Measurements from ENCODE around the gene ERP27. TPM values are rescaled to one million over a fixed set of nuclear protein-coding genes. Genes with fewer than 3 reads are reported as not detected.

The ERP27 gene
- total and polyA plus RNA-seq, 2 of the 8 experiments (the other 6 are each of a cell fraction or from before 2014, with no cell fraction given) = not detected

DNA sequence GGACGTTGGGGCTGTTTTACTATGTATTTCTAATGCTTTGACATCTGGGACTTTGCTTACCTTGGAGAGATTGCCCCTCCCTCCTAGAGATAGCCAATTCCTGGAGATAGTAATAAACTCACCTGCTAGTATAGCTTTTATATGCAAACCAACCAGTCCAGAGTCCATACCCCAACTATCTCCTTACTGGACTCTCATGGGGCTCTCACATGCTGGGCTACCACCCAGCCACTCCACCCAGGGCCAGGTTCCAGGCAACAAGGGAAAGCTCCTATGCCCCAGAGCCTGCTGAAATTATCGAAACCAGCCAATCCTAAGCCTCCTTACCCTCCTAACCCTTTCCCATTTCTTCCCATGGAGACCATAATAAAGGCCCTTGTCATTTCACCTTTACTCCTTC lies 27.2 kb downstream of the ERP27 start:
- CTCF ChIA-PET (ENCODE audit: partially characterized antibody) = interaction anchor here (1.1 to 1.8 kb wide), 3 partner anchors 10 to 84 kb away, joined by 3 to 5 read pairs (median 4); no protein-coding TSS in a partner anchor
- Histone ChIP-seq H3K79me2 (ENCODE audit: control insufficient read depth in 1 of 2, insufficient read depth in 2 of 2, low read length in 2 of 2) (no peaks in the 10 kb centered on the region), H3K27me3 (replicated peaks in 1 of 4; ENCODE audit: control insufficient read depth in 3 of 4, extremely low read depth in 1 of 4, insufficient read depth in 3 of 4, low read length in 3 of 4) (no peaks in the 10 kb centered on the region), H3K27ac (ENCODE audit: low read depth, low read length) (no peak overlapping the region), H3K4me2 (ENCODE audit: insufficient read depth in 1 of 2, low read depth in 2 of 2, low read length in 2 of 2) (no peak overlapping the region), H3K9me3 (ENCODE audit: insufficient read depth in 2 of 2, low read depth in 1 of 2, low read length in 1 of 2) (no peaks in the 10 kb centered on the region), H2BK20ac (ENCODE audit: low read length) (no peak overlapping the region), H3K14ac (ENCODE audit: insufficient read length) (no peak overlapping the region), H2AFZ (ENCODE audit: low read length) (no peak overlapping the region), H2BK120ac (replicated peaks; ENCODE audit: low read depth, low read length) (no peak overlapping the region), H3K23me2 (ENCODE audit: low read depth, low read length) (no peaks in the 10 kb centered on the region), H3K4me1 (replicated peaks in 1 of 4; ENCODE audit: control insufficient read depth in 3 of 4, insufficient read depth in 4 of 4, low read length in 3 of 4) (no peaks in the 10 kb centered on the region), H3K79me1 (ENCODE audit: low read depth, low read length) (no peaks in the 10 kb centered on the region), H2AK5ac (ENCODE audit: low read depth, low read length) (no peak overlapping the region), H3K36me3 (ENCODE audit: control insufficient read depth in 2 of 4, insufficient read depth in 4 of 4, low read length in 3 of 4) (no peaks in the 10 kb centered on the region), H2BK15ac (ENCODE audit: low read length) (no peak overlapping the region), H3K4ac (replicated peaks; ENCODE audit: insufficient read length, low read depth, low read length) (no peak overlapping the region), H3K9ac (replicated peaks in 1 of 4; ENCODE audit: extremely low read depth in 1 of 4, low read depth in 3 of 4, low read length in 3 of 4) (no peak overlapping the region), H3K18ac (ENCODE audit: extremely low read depth, low read length) (no peak overlapping the region), H4K5ac (ENCODE audit: insufficient read length, low read depth, low read length) (no peak overlapping the region), H2BK5ac (ENCODE audit: low read depth, low read length) (no peak overlapping the region), H3K4me3 (ENCODE audit: extremely low read depth in 1 of 4, insufficient read depth in 2 of 4, low read depth in 3 of 4, low read length in 4 of 4) (no peak overlapping the region), H2BK12ac (ENCODE audit: low read depth, low read length) (no peak overlapping the region), H4K91ac (replicated peaks; ENCODE audit: insufficient read length, low read length) (no peak overlapping the region), H3K23ac (ENCODE audit: insufficient read length) (no peak overlapping the region), H4K20me1 (replicated peaks in 1 of 2; ENCODE audit: control insufficient read depth in 1 of 2, insufficient read depth in 2 of 2, low read length in 2 of 2) (no peaks in the 10 kb centered on the region), H3K56ac (replicated peaks; ENCODE audit: insufficient read length, low read depth, low read length) (no peak overlapping the region), H4K8ac (ENCODE audit: extremely low read depth, insufficient read depth, low read length) (no peak overlapping the region)
- POLR2A ChIA-PET (ENCODE audit: partially characterized antibody) = no interaction called here
- 79% methylated on average over 2 of the region's 2 CpGs; no CpG with 5 or more reads in 1 of the 2 experiments for WGBS, 2 experiments (ENCODE audit: extremely low coverage in 1 of 2, insufficient coverage in 1 of 2, insufficient read length in 1 of 2, insufficient replicate concordance in 2 of 2, low coverage in 1 of 2, low lambda C conversion rate in 2 of 2, missing lambda C conversion rate in 1 of 2)
- DNase-seq (ENCODE audit: low read depth in 1 of 2, low spot score in 2 of 2) (no peak), FAIRE-seq (no peak)
- TF ChIP-seq POLR2AphosphoS5 (IDR thresholded peaks at IDR 0.05; ENCODE audit: low read depth, low read length) = no peak
- no peak for TF ChIP-seq RBBP5 (IDR thresholded peaks at IDR 0.05; ENCODE audit: borderline replicate concordance, low read depth, low read length)
- TF ChIP-seq NANOG (IDR thresholded peaks at IDR 0.05; ENCODE audit: insufficient read depth, low read depth, low read length, poor library complexity, severe bottlenecking) = no peak
- TF ChIP-seq ASH2L (IDR thresholded peaks at IDR 0.05; ENCODE audit: low read length) = no peak
- TF ChIP-seq POLR2A (IDR thresholded peaks at IDR 0.05; ENCODE audit: control extremely low read depth in 1 of 2, low read depth in 2 of 2, low read length in 2 of 2) = no peak
- TF ChIP-seq EGR1 (IDR thresholded peaks at IDR 0.05; ENCODE audit: borderline replicate concordance, low read depth, low read length) = no peak
- TF ChIP-seq SRF (IDR thresholded peaks at IDR 0.05; ENCODE audit: low read depth, low read length) = no peak
- no peak for TF ChIP-seq HDAC6 (IDR thresholded peaks at IDR 0.05; ENCODE audit: low read depth, low read length)
- no peak for TF ChIP-seq CREB1 (IDR thresholded peaks at IDR 0.05)
- TF ChIP-seq TBP (IDR thresholded peaks at IDR 0.05; ENCODE audit: low read depth, low read length) = no peak
- TF ChIP-seq CHD2 (IDR thresholded peaks at IDR 0.05; ENCODE audit: low read length) = no peak
- TF ChIP-seq SUZ12 (IDR thresholded peaks at IDR 0.05; ENCODE audit: low read length) = no peak
- TF ChIP-seq FOSL1 (IDR thresholded peaks at IDR 0.05; ENCODE audit: insufficient read depth, low read depth, low read length) = no peak
- TF ChIP-seq SIRT6 (IDR thresholded peaks at IDR 0.05; ENCODE audit: low read length) = no peak
- no peak for TF ChIP-seq RXRA (IDR thresholded peaks at IDR 0.05; ENCODE audit: insufficient read depth, low read depth, low read length)
- no peak for TF ChIP-seq TAF1 (IDR thresholded peaks at IDR 0.05; ENCODE audit: low read depth, low read length)
- TF ChIP-seq KDM4A (IDR thresholded peaks at IDR 0.05; ENCODE audit: low read depth, low read length, severe bottlenecking) = no peak

Measured in H1 (cell line).